Cerebellar nuclear complex (tissue), 1 donor: Measurements from ENCODE around the gene TNFAIP6.
"Not testable (repeated sequence)": the region's sequence is repeated elsewhere in the genome, so short reads cannot be mapped to it uniquely, and the experiment has no call there.

Source experiments
- DNase-seq, 2 experiments: peaks; one replicate each; lab custom pipeline; 2025; lab: John Stamatoyannopoulos, UW

Gene TNFAIP6

GRCh38 chr2:151357359-151357758, at the start of gene TNFAIP6:
TNFAIP6 (plus strand) TSS chr2:151357592; CDS start chr2:151357667, 75 bp downstream.
- no peak for DNase-seq

GRCh38 chr2:151310313-151310712, 47.1 kb upstream of the TNFAIP6 start:
- DNase-seq = not testable (repeated sequence)

- DNase-seq = not testable (repeated sequence)
Observed at GRCh38 chr2:151312440-151312839, 45.0 kb upstream of the TNFAIP6 start.

GRCh38 chr2:151315381-151315903, 42.0 kb upstream of the TNFAIP6 start:
- DNase-seq = no peak

- no peak for DNase-seq
Observed at GRCh38 chr2:151325581-151326095, 31.8 kb upstream of the TNFAIP6 start.

GRCh38 chr2:151326554-151326953, 30.8 kb upstream of the TNFAIP6 start:
- DNase-seq = no peak

- no peak for DNase-seq
Observed at GRCh38 chr2:151329998-151330397, 27.4 kb upstream of the TNFAIP6 start.

- DNase-seq = no peak
Observed at GRCh38 chr2:151333083-151333482, 24.3 kb upstream of the TNFAIP6 start.

GRCh38 chr2:151334082-151334815, 23.1 kb upstream of the TNFAIP6 start:
- DNase-seq = no peak

GRCh38 chr2:151336863-151337371, 20.5 kb upstream of the TNFAIP6 start:
- DNase-seq = no peak

GRCh38 chr2:151337643-151338042, 19.7 kb upstream of the TNFAIP6 start:
- no peak for DNase-seq

- DNase-seq = no peak
Observed at GRCh38 chr2:151338115-151338514, 19.3 kb upstream of the TNFAIP6 start.

- DNase-seq = no peak
Observed at GRCh38 chr2:151343073-151343472, 14.3 kb upstream of the TNFAIP6 start.

GRCh38 chr2:151344191-151344590, 13.2 kb upstream of the TNFAIP6 start:
- not testable (repeated sequence) for DNase-seq

- DNase-seq = no peak
Observed at GRCh38 chr2:151344906-151345305, 12.5 kb upstream of the TNFAIP6 start.

GRCh38 chr2:151347294-151347693, 10.1 kb upstream of the TNFAIP6 start:
- DNase-seq = no peak

GRCh38 chr2:151347906-151348305, 9.5 kb upstream of the TNFAIP6 start:
- no peak for DNase-seq

GRCh38 chr2:151350579-151351195, 6.7 kb upstream of the TNFAIP6 start:
- DNase-seq = no peak

GRCh38 chr2:151353995-151354394, 3.4 kb upstream of the TNFAIP6 start:
- no peak for DNase-seq

- no peak for DNase-seq
Observed at GRCh38 chr2:151354807-151355206, 2.6 kb upstream of the TNFAIP6 start.

GRCh38 chr2:151358166-151358970, 976 bp downstream of the TNFAIP6 start:
- no peak for DNase-seq
